PC-3 (cell line): ENCODE data around the gene RSPO4. TPM values are rescaled to one million over a fixed set of nuclear protein-coding genes. Genes with fewer than 3 reads are reported as not detected.

ENCODE experiments used
- ATAC-seq: fragments of 200-7000 bp; cut with Tn5 transposase; 2 replicates; pipeline ENCODE4 v1.9.1; 2020; ENCODE audit warnings: mild to moderate bottlenecking, moderate library complexity
- BruUV-seq: library from RNA; stranded (reverse); fragments of 400-500 nt; replicated peaks from 2 replicates; lab custom pipeline; 2021; lab: Mats Ljungman, UMichigan
- CTCF ChIA-PET: fragments of 300-600 bp; sonication (Branson Sonifier 250); formaldehyde crosslinking; loops from one replicate; lab custom pipeline; 2022; ENCODE audit warnings: antibody characterized with exemption; lab: Charles Lee
- POLR2A ChIA-PET: fragments of 300-600 bp; sonication (Branson Sonifier 250); formaldehyde crosslinking; loops from one replicate; lab custom pipeline; 2022; ENCODE audit warnings: antibody characterized with exemption; ENCODE audit not compliant: unreplicated experiment; lab: Charles Lee
- DNase-seq: peaks from one replicate; pipeline ENCODE4 v3.0.0-alpha.2; 2015
- H2AFZ ChIP-seq: fragments of 300-600 bp; sonication (generic); 2 replicates; pipeline ENCODE4 v1.6.0; 2016; ENCODE audit warnings: antibody characterized with exemption, low read length
- H3F3A ChIP-seq: fragments of 300-600 bp; sonication (generic); one replicate; pipeline ENCODE4 v1.6.0; 2017; ENCODE audit warnings: antibody characterized with exemption, low read length, control low read depth, mild to moderate bottlenecking; ENCODE audit not compliant: unreplicated experiment
- H3K27ac ChIP-seq: fragments of 300-600 bp; sonication (generic); 2 replicates; pipeline ENCODE4 v1.5.1; 2016; ENCODE audit warnings: mild to moderate bottlenecking, low read length
- H3K27me3 ChIP-seq: fragments of 300-600 bp; sonication (generic); 2 replicates; pipeline ENCODE4 v1.6.1; 2016; ENCODE audit warnings: low read length, mixed read lengths
- H3K36me3 ChIP-seq: fragments of 300-600 bp; sonication (generic); 2 replicates; pipeline ENCODE4 v1.6.1; 2016; ENCODE audit warnings: low read depth, mixed run types, low read length, mixed read lengths
- H3K4me1 ChIP-seq: fragments of 300-600 bp; sonication (generic); 2 replicates; pipeline ENCODE4 v1.5.1; 2016; ENCODE audit warnings: low read length; ENCODE audit not compliant: insufficient read depth
- H3K4me2 ChIP-seq: fragments of 300-600 bp; sonication (generic); 2 replicates; pipeline ENCODE4 v1.6.0; 2016; ENCODE audit warnings: low read length
- H3K4me3 ChIP-seq: fragments of 300-600 bp; sonication (generic); 2 replicates; pipeline ENCODE4 v1.5.1; 2016; ENCODE audit warnings: mild to moderate bottlenecking, low read length, mixed read lengths
- H3K79me2 ChIP-seq: fragments of 300-600 bp; sonication (generic); 2 replicates; pipeline ENCODE4 v1.6.1; 2017; ENCODE audit warnings: low read length, mixed read lengths
- H3K9ac ChIP-seq: fragments of 300-600 bp; sonication (generic); 2 replicates; pipeline ENCODE4 v1.6.0; 2016; ENCODE audit warnings: mild to moderate bottlenecking, low read length
- H3K9me2 ChIP-seq: fragments of 300-600 bp; sonication (generic); replicated peaks from 2 replicates; pipeline ENCODE4 v1.6.1; 2016; ENCODE audit warnings: mixed run types, low read length, mixed read lengths
- H3K9me3 ChIP-seq: fragments of 300-600 bp; sonication (generic); 2 replicates; pipeline ENCODE4 v1.6.1; 2016; ENCODE audit warnings: low read length, mixed read lengths
- H4K20me1 ChIP-seq: fragments of 300-600 bp; sonication (generic); 2 replicates; pipeline ENCODE4 v1.6.1; 2016; ENCODE audit warnings: low read length, mixed read lengths
- EZH2 ChIP-seq: fragments of 300-600 bp; sonication (generic); IDR thresholded peaks from one replicate; pipeline ENCODE4 v1.6.1; 2017; ENCODE audit warnings: antibody characterized with exemption, mild to moderate bottlenecking, low read length; ENCODE audit not compliant: unreplicated experiment
- EZH2phosphoT487 ChIP-seq: fragments of 300-600 bp; sonication (generic); IDR thresholded peaks from 2 replicates; pipeline ENCODE4 v1.6.1; 2018; ENCODE audit warnings: mild to moderate bottlenecking, antibody characterized with exemption, low read length, borderline replicate concordance
- intact Hi-C: fragments of 100-400 bp; cut with micrococcal nuclease; formaldehyde crosslinking; loops from 2 replicates; pipeline ENCODE4 v1.9.0; 2023
- total RNA-seq: library from RNA; depleted of rRNA; stranded (reverse); fragments of >200 nt; gene quantifications from 2 replicates; pipeline ENCODE4 v1.2.3, GENCODE V29; 2014
- TF ChIP-seq, protein P1 (sequence below): fragments of 300-600 bp; sonication (generic); conservative IDR thresholded peaks from 2 replicates; pipeline ENCODE4 v1.5.1; 2017; ENCODE audit warnings: antibody characterized with exemption, low read depth, mild to moderate bottlenecking, low read length

The RSPO4 gene
- total RNA-seq, 1 experiment from 2014 or later = not detected

DNA sequence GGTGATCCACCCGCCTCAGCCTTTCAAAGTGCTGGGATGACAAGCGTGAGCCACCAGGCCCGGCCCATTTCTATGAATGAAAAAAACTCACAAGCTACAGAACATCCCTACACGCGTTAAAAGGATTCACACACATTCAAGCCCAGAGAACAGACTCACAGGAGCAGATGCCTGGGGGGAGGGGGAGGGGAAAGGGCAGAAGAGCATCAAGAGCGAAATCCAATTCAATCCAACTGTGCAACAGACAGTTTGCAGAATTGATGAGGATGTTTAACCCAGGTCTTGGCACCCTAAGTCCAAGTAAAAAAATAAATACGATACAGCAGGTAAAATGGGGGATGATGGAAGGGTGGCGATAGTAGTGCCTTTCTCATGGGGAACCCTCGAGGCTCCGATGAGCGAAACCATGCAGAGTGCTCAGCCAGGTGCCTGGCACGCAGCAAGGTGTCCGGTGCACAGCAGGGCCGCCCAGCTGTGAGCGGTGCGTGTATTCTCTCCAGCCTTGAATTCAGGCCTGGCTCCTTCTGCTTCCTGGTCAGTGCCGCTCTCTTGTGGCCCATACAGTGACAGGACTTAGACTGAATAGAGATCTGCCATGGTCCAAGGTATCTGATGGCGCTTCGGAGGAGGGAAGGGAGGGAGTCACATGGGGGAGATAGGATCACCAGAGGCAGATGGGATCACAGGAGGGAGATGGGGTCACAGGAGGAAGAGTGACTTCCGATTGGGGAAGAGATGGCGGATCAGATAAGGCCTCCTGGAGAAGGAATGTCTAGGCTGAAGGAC lies 50.5 kb downstream of the RSPO4 start:
- H3K27me3 ChIP-seq = peaks cover 36% of the 10 kb centered on the region
- TF ChIP-seq EZH2phosphoT487 (no peak), EZH2 (no peak)
- TF ChIP-seq, protein P1, sequence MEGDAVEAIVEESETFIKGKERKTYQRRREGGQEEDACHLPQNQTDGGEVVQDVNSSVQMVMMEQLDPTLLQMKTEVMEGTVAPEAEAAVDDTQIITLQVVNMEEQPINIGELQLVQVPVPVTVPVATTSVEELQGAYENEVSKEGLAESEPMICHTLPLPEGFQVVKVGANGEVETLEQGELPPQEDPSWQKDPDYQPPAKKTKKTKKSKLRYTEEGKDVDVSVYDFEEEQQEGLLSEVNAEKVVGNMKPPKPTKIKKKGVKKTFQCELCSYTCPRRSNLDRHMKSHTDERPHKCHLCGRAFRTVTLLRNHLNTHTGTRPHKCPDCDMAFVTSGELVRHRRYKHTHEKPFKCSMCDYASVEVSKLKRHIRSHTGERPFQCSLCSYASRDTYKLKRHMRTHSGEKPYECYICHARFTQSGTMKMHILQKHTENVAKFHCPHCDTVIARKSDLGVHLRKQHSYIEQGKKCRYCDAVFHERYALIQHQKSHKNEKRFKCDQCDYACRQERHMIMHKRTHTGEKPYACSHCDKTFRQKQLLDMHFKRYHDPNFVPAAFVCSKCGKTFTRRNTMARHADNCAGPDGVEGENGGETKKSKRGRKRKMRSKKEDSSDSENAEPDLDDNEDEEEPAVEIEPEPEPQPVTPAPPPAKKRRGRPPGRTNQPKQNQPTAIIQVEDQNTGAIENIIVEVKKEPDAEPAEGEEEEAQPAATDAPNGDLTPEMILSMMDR = no peak
- no peaks in the 10 kb centered on the region for H3F3A ChIP-seq
- no peaks in the 10 kb centered on the region for H3K9me3 ChIP-seq
- H3K9me2 ChIP-seq = no peaks in the 10 kb centered on the region
- intact Hi-C loops = loop anchor here (10.0 kb wide), 1 partner anchor 233 kb away; the partner anchor contains the start of gene TMEM74B
- no peak overlapping the region for H3K4me2 ChIP-seq
- H3K4me3 ChIP-seq = no peak overlapping the region
- DNase-seq (no peak), ATAC-seq (no peak)
- BruUV-seq = no TSS peak
- H3K79me2 ChIP-seq = no peaks in the 10 kb centered on the region
- ChIA-PET POLR2A (no interaction called here), CTCF (no interaction called here)
- no peaks in the 10 kb centered on the region for H4K20me1 ChIP-seq
- no peak overlapping the region for H3K27ac ChIP-seq
- no peaks in the 10 kb centered on the region for H3K4me1 ChIP-seq
- no peak overlapping the region for H2AFZ ChIP-seq
- no peak overlapping the region for H3K9ac ChIP-seq
- no peaks in the 10 kb centered on the region for H3K36me3 ChIP-seq

DNA sequence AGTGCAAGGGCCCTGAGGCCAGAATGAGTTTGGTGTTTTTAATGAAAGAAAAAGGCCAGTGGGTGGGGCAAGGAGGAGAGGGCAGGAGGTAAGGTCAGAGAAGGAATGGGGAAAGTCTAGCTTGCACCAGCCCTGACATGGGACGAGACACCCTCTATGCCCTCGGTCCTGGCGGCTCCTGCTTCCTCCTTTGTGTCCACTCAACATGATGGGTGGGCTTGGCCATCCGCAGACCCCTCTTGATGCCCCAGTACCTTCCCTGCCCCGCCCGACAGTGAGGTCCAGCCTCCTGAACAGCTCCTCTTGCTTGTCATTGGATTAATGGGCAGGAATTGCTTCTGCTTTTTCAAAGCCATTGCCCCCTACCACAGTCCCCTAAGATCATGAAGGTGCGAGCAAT lies 52.4 kb downstream of the RSPO4 start:
- Histone ChIP-seq H3F3A (no peaks in the 10 kb centered on the region), H3K4me1 (no peaks in the 10 kb centered on the region), H3K27me3 (peaks cover 54% of the 10 kb centered on the region), H3K9me3 (no peaks in the 10 kb centered on the region), H3K4me2 (no peak overlapping the region), H3K36me3 (no peaks in the 10 kb centered on the region), H3K9ac (no peak overlapping the region), H2AFZ (no peak overlapping the region), H3K27ac (no peak overlapping the region), H4K20me1 (no peaks in the 10 kb centered on the region), H3K4me3 (no peak overlapping the region), H3K79me2 (no peaks in the 10 kb centered on the region), H3K9me2 (no peaks in the 10 kb centered on the region)
- POLR2A ChIA-PET = interaction anchor here (0.6 kb wide), 1 partner anchor 172 kb away, joined by 4 read pairs; no protein-coding TSS in a partner anchor
- TF ChIP-seq, protein P1 = no peak
- TF ChIP-seq EZH2phosphoT487 (no peak), EZH2 (no peak)
- ATAC-seq = no peak
- BruUV-seq = no TSS peak
- no peak for DNase-seq
- intact Hi-C loops = loop anchor here (10.0 kb wide), 1 partner anchor 235 kb away; the partner anchor contains the start of gene TMEM74B
- CTCF ChIA-PET = no interaction called here

DNA sequence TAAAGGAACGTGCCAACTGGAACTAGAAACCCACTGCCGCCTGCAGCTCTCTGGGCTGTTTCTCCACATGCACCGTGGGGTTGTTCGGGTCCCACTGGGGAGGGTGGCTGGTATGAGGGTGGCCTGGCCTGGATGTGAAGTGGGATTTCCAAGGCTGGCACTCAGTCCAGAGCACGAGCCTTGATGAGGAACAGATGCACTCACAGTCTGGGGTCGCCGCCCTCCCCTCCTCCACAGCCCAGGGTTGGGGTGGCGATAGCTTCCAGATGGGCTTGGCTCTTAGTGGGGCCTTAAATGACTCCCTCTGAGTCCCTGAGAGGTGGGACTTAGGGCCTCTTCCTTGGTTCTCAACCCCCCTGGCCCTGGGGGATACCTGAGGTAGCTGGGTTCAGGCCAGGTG lies 55.3 kb downstream of the RSPO4 start:
- intact Hi-C loops = no loop called here
- POLR2A ChIA-PET = no interaction called here
- peaks cover 75% of the 10 kb centered on the region for H3K27me3 ChIP-seq
- no peak for ATAC-seq
- H3K4me1 ChIP-seq = no peaks in the 10 kb centered on the region
- no peaks in the 10 kb centered on the region for H3K36me3 ChIP-seq
- H2AFZ ChIP-seq = no peak overlapping the region
- no peaks in the 10 kb centered on the region for H3K79me2 ChIP-seq
- H4K20me1 ChIP-seq = no peaks in the 10 kb centered on the region
- H3K9ac ChIP-seq = no peak overlapping the region
- no peak overlapping the region for H3K27ac ChIP-seq
- H3F3A ChIP-seq = no peaks in the 10 kb centered on the region
- no TSS peak for BruUV-seq
- no peaks in the 10 kb centered on the region for H3K9me3 ChIP-seq
- H3K4me2 ChIP-seq = no peak overlapping the region
- no peaks in the 10 kb centered on the region for H3K9me2 ChIP-seq
- CTCF ChIA-PET = no interaction called here
- no peak for DNase-seq
- TF ChIP-seq, protein P1 = no peak
- TF ChIP-seq EZH2 = no peak
- TF ChIP-seq EZH2phosphoT487 = no peak
- no peak overlapping the region for H3K4me3 ChIP-seq
